ENCODE data around the gene USP3. TPM values are rescaled to one million over a fixed set of nuclear protein-coding genes. Genes with fewer than 3 reads are reported as not detected.
"Not testable (repeated sequence)": the region's sequence is repeated elsewhere in the genome, so short reads cannot be mapped to it uniquely, and the experiment has no call there.

The USP3 gene
- total RNA-seq, 1 experiment from 2014 or later = 50.8 TPM

- not testable (repeated sequence) for H3K4me3 ChIP-seq (ENCODE audit: insufficient read depth, low read depth, low read length); H3K27me3 ChIP-seq (ENCODE audit: control insufficient read depth, insufficient read depth, low read length); H3K36me3 ChIP-seq (replicated peaks; ENCODE audit: control insufficient read depth, insufficient read depth, low read length); DNase-seq
Measured at GRCh38 chr15:63617147-63617546, 112.8 kb downstream of the USP3 start.

GRCh38 chr15:63617627-63618026, 113.2 kb downstream of the USP3 start:
- DNase-seq; H3K36me3 ChIP-seq (replicated peaks; ENCODE audit: control insufficient read depth, insufficient read depth, low read length); H3K4me3 ChIP-seq (ENCODE audit: insufficient read depth, low read depth, low read length); H3K27me3 ChIP-seq (ENCODE audit: control insufficient read depth, insufficient read depth, low read length): not testable (repeated sequence)

- not testable (repeated sequence) for H3K36me3 ChIP-seq (replicated peaks; ENCODE audit: control insufficient read depth, insufficient read depth, low read length); H3K4me3 ChIP-seq (ENCODE audit: insufficient read depth, low read depth, low read length); H3K27me3 ChIP-seq (ENCODE audit: control insufficient read depth, insufficient read depth, low read length); DNase-seq
Measured at GRCh38 chr15:63620760-63621159, 116.4 kb downstream of the USP3 start.

GRCh38 chr15:63623232-63623969, 119.0 kb downstream of the USP3 start:
- no peaks in the 10 kb centered on the region for H3K27me3 ChIP-seq (ENCODE audit: control insufficient read depth, insufficient read depth, low read length)
- H3K4me3 ChIP-seq (ENCODE audit: insufficient read depth, low read depth, low read length) = no peak overlapping the region
- peaks cover 3% of the 10 kb centered on the region for H3K36me3 ChIP-seq (replicated peaks; ENCODE audit: control insufficient read depth, insufficient read depth, low read length)
- no peak for DNase-seq

- Histone ChIP-seq H3K4me3 (ENCODE audit: insufficient read depth, low read depth, low read length) (no peak overlapping the region), H3K27me3 (ENCODE audit: control insufficient read depth, insufficient read depth, low read length) (no peaks in the 10 kb centered on the region), H3K36me3 (replicated peaks; ENCODE audit: control insufficient read depth, insufficient read depth, low read length) (peaks cover 3% of the 10 kb centered on the region)
- DNase-seq = no peak
Measured at GRCh38 chr15:63626955-63627354, 122.6 kb downstream of the USP3 start.

GRCh38 chr15:63628123-63628822, 123.9 kb downstream of the USP3 start:
- Histone ChIP-seq H3K27me3 (ENCODE audit: control insufficient read depth, insufficient read depth, low read length) (no peaks in the 10 kb centered on the region), H3K4me3 (ENCODE audit: insufficient read depth, low read depth, low read length) (no peak overlapping the region), H3K36me3 (replicated peaks; ENCODE audit: control insufficient read depth, insufficient read depth, low read length) (peaks cover 2% of the 10 kb centered on the region)
- no peak for DNase-seq

- no peak for DNase-seq
- H3K36me3 ChIP-seq (replicated peaks; ENCODE audit: control insufficient read depth, insufficient read depth, low read length) = peaks cover 2% of the 10 kb centered on the region
- no peak overlapping the region for H3K4me3 ChIP-seq (ENCODE audit: insufficient read depth, low read depth, low read length)
- H3K27me3 ChIP-seq (ENCODE audit: control insufficient read depth, insufficient read depth, low read length) = no peaks in the 10 kb centered on the region
Measured at GRCh38 chr15:63630036-63630751, 125.8 kb downstream of the USP3 start.

DNA sequence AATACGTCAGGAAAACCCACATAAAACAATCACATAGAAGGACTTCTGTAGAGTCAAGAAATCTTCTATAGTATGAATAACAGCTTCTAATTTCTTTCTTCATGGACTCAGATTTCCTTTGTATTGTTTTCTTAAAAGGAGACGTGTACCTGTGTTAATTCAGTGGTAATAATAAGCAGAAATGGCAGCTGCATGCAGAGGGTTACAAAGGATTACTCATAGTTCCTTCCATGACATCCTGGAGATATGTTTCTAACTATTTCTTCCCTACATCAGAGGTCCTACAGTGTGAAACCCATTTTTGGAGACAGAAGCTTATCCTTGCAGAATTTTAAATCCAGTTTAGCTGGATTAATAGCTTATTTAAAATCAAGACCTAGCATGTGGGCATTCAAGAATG, 128.9 kb downstream of the USP3 start:
- H3K36me3 ChIP-seq (replicated peaks; ENCODE audit: control insufficient read depth, insufficient read depth, low read length) = peaks cover 3% of the 10 kb centered on the region
- no peak overlapping the region for H3K4me3 ChIP-seq (ENCODE audit: insufficient read depth, low read depth, low read length)
- no peak for DNase-seq
- H3K27me3 ChIP-seq (ENCODE audit: control insufficient read depth, insufficient read depth, low read length) = no peaks in the 10 kb centered on the region

GRCh38 chr15:63634154-63634553, 129.8 kb downstream of the USP3 start:
- no peaks in the 10 kb centered on the region for H3K27me3 ChIP-seq (ENCODE audit: control insufficient read depth, insufficient read depth, low read length)
- H3K4me3 ChIP-seq (ENCODE audit: insufficient read depth, low read depth, low read length) = no peak overlapping the region
- H3K36me3 ChIP-seq (replicated peaks; ENCODE audit: control insufficient read depth, insufficient read depth, low read length) = peaks cover 5% of the 10 kb centered on the region
- no peak for DNase-seq

GRCh38 chr15:63636518-63637061, 132.2 kb downstream of the USP3 start:
- no peak for DNase-seq
- Histone ChIP-seq H3K36me3 (replicated peaks; ENCODE audit: control insufficient read depth, insufficient read depth, low read length) (peaks cover 7% of the 10 kb centered on the region), H3K27me3 (ENCODE audit: control insufficient read depth, insufficient read depth, low read length) (no peaks in the 10 kb centered on the region), H3K4me3 (ENCODE audit: insufficient read depth, low read depth, low read length) (no peak overlapping the region)

DNA sequence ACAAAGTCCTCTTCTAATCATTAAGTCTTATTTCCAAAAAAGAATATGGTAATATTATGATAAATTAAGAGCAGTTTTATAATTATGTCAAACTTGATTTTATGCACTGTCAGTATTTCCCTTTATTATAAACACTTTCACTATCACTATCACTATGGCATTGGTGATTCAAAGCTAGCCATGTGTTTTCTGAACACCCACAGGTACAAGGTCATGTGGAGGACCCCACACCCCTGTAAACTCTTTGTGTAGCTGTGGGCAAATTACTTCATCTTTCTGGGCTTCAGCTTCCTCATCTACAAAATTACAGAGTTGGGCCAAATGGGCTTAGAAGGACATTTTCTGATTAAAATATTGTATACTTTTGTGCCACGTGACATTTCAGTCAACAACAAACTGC, 134.4 kb downstream of the USP3 start:
- Histone ChIP-seq H3K27me3 (ENCODE audit: control insufficient read depth, insufficient read depth, low read length) (no peaks in the 10 kb centered on the region), H3K4me3 (ENCODE audit: insufficient read depth, low read depth, low read length) (no peak overlapping the region), H3K36me3 (replicated peaks; ENCODE audit: control insufficient read depth, insufficient read depth, low read length) (peaks cover 7% of the 10 kb centered on the region)
- no peak for DNase-seq

DNA sequence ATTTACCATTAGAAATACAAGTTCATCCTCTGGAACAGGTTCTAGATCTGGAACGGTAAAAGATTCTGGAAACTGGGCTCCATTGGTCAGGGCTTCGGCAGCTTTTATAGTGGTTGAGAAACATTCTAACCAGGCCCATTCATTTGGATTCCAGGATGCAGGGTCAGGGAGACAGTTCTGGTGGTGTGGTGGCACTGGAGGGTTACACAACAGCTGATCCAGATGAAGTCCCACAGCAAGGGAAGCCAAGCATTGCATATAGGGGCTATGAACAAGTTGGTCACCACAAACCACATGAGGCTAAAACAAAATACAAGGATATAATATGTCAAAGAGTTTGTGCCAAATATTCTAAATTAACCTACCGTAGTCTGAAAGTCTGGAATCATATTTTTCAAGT, 135.8 kb downstream of the USP3 start:
- no peak for DNase-seq
- Histone ChIP-seq H3K27me3 (ENCODE audit: control insufficient read depth, insufficient read depth, low read length) (no peaks in the 10 kb centered on the region), H3K36me3 (replicated peaks; ENCODE audit: control insufficient read depth, insufficient read depth, low read length) (peaks cover 7% of the 10 kb centered on the region), H3K4me3 (ENCODE audit: insufficient read depth, low read depth, low read length) (no peak overlapping the region)

All from H7 (cell line).